Ishikawa (cell line): ENCODE results near the gene RAB44.

Source experiments
- CEBPB ChIP-seq: IDR thresholded peaks from 2 replicates; pipeline ENCODE4 v1.6.1; 2012
- CREB1 ChIP-seq: IDR thresholded peaks from 2 replicates; pipeline ENCODE4 v1.6.1; 2012; ENCODE audit warnings: low read depth
- EGR1 ChIP-seq: IDR thresholded peaks from 2 replicates; pipeline ENCODE4 v1.6.1; 2012
- EP300 ChIP-seq: IDR thresholded peaks from 2 replicates; pipeline ENCODE4 v1.6.1; 2012; ENCODE audit warnings: borderline replicate concordance
- FOXM1 ChIP-seq: IDR thresholded peaks from 2 replicates; pipeline ENCODE4 v1.6.1; 2012; ENCODE audit warnings: low read depth, borderline replicate concordance
- MAX ChIP-seq: IDR thresholded peaks from 2 replicates; pipeline ENCODE4 v1.6.1; 2012
- NFIC ChIP-seq: IDR thresholded peaks from 2 replicates; pipeline ENCODE4 v1.6.1; 2012
- RAD21 ChIP-seq: IDR thresholded peaks from 2 replicates; pipeline ENCODE4 v1.6.1; 2012; ENCODE audit warnings: low read depth
- REST ChIP-seq: IDR thresholded peaks from 2 replicates; pipeline ENCODE4 v1.6.1; 2012; ENCODE audit warnings: low read depth, mild to moderate bottlenecking
- TAF1 ChIP-seq: IDR thresholded peaks from 2 replicates; pipeline ENCODE4 v1.6.1; 2012; ENCODE audit warnings: low read depth, mild to moderate bottlenecking
- TCF12 ChIP-seq: IDR thresholded peaks from 2 replicates; pipeline ENCODE4 v1.6.1; 2012; ENCODE audit warnings: low read depth
- TEAD4 ChIP-seq: IDR thresholded peaks from 2 replicates; pipeline ENCODE4 v1.6.1; 2012
- USF1 ChIP-seq: IDR thresholded peaks from 2 replicates; pipeline ENCODE4 v1.6.1; 2012
- YY1 ChIP-seq: IDR thresholded peaks from 2 replicates; pipeline ENCODE4 v1.6.1; 2012; ENCODE audit warnings: low read depth
- ZBTB7A ChIP-seq: IDR thresholded peaks from 2 replicates; pipeline ENCODE4 v1.6.1; 2012; ENCODE audit warnings: low read depth

Gene RAB44

GRCh38 chr6:36650848-36651478 lies 46.7 kb upstream of the RAB44 start:
- no peak for TF ChIP-seq TAF1
- no peak for TF ChIP-seq EP300
- TF ChIP-seq CEBPB, result no peak
- TF ChIP-seq ZBTB7A, result no peak
- TF ChIP-seq REST, result no peak
- no peak for TF ChIP-seq USF1
- no peak for TF ChIP-seq TCF12

GRCh38 chr6:36651659-36652379 lies 45.8 kb upstream of the RAB44 start:
- no peak for TF ChIP-seq YY1
- no peak for TF ChIP-seq RAD21
- TF ChIP-seq TCF12, result no peak
- TF ChIP-seq USF1, result no peak
- TF ChIP-seq TAF1, result no peak
- TF ChIP-seq TEAD4, result no peak
- TF ChIP-seq CREB1, result no peak
- no peak for TF ChIP-seq EP300

GRCh38 chr6:36655085-36655724 lies 42.4 kb upstream of the RAB44 start:
- TF ChIP-seq FOXM1 (no peak), TEAD4 (no peak), EGR1 (no peak)

- TF ChIP-seq USF1 (peak; percentile 56; the same call in 1 of the 2 replicates), REST (no peak), CEBPB (no peak), CREB1 (no peak), ZBTB7A (no peak), TAF1 (no peak)
Measured at GRCh38 chr6:36656441-36656840, 41.2 kb upstream of the RAB44 start.

GRCh38 chr6:36657271-36657670 lies 40.4 kb upstream of the RAB44 start:
- TF ChIP-seq NFIC, result no peak
- TF ChIP-seq CREB1, result no peak
- no peak for TF ChIP-seq EP300
- TF ChIP-seq EGR1, result no peak
- TF ChIP-seq ZBTB7A, result no peak
- no peak for TF ChIP-seq MAX
- no peak for TF ChIP-seq REST
- no peak for TF ChIP-seq TEAD4
- TF ChIP-seq USF1, result no peak
- no peak for TF ChIP-seq TAF1
- no peak for TF ChIP-seq CEBPB
